HEK293 (cell line): ENCODE data around the gene CFL1.

Experiments
- MYNN ChIP-seq: fragments of 450-650 bp; formaldehyde crosslinking; IDR thresholded peaks from 2 replicates; pipeline ENCODE4 v1.5.1; 2016; ENCODE audit warnings: missing biosample characterization, missing genetic modification characterization, borderline replicate concordance
- SETDB1 ChIP-seq: IDR thresholded peaks from one replicate; pipeline ENCODE4 v1.6.1; 2017; ENCODE audit warnings: mild to moderate bottlenecking, low read length, moderate library complexity, mixed read lengths; ENCODE audit not compliant: insufficient read length
- YY2 ChIP-seq: fragments of 450-650 bp; formaldehyde crosslinking; IDR thresholded peaks from 2 replicates; pipeline ENCODE4 v1.5.1; 2016; ENCODE audit warnings: missing biosample characterization, missing genetic modification characterization
- ZBTB1 ChIP-seq: fragments of 450-650 bp; formaldehyde crosslinking; IDR thresholded peaks from 2 replicates; pipeline ENCODE4 v1.5.1; 2016; ENCODE audit warnings: missing biosample characterization, missing genetic modification characterization
- ZNF146 ChIP-seq: fragments of 450-650 bp; formaldehyde crosslinking; IDR thresholded peaks from 2 replicates; pipeline ENCODE4 v1.5.1; 2016; ENCODE audit warnings: missing biosample characterization, missing genetic modification characterization
- ZNF324 ChIP-seq: fragments of 450-650 bp; formaldehyde crosslinking; IDR thresholded peaks from 2 replicates; pipeline ENCODE4 v1.5.1; 2016; ENCODE audit warnings: missing biosample characterization, missing genetic modification characterization
- TF ChIP-seq, protein P1 (sequence below): fragments of 450-650 bp; formaldehyde crosslinking; IDR thresholded peaks from 2 replicates; pipeline ENCODE4 v1.5.1; 2016; ENCODE audit warnings: missing biosample characterization, missing genetic modification characterization
- TF ChIP-seq, protein P2 (sequence below): fragments of 450-650 bp; formaldehyde crosslinking; IDR thresholded peaks from 2 replicates; pipeline ENCODE4 v1.5.1; 2017; ENCODE audit warnings: missing biosample characterization, missing genetic modification characterization
- TF ChIP-seq, protein P3 (sequence below): fragments of 450-650 bp; formaldehyde crosslinking; IDR thresholded peaks from 2 replicates; pipeline ENCODE4 v1.5.1; 2016; ENCODE audit warnings: missing biosample characterization, missing genetic modification characterization, borderline replicate concordance
- TF ChIP-seq, protein P4 (sequence below): fragments of 450-650 bp; formaldehyde crosslinking; conservative IDR thresholded peaks from 2 replicates; pipeline ENCODE4 v1.5.1; 2016; ENCODE audit warnings: low read depth, missing biosample characterization, missing genetic modification characterization

DNA sequence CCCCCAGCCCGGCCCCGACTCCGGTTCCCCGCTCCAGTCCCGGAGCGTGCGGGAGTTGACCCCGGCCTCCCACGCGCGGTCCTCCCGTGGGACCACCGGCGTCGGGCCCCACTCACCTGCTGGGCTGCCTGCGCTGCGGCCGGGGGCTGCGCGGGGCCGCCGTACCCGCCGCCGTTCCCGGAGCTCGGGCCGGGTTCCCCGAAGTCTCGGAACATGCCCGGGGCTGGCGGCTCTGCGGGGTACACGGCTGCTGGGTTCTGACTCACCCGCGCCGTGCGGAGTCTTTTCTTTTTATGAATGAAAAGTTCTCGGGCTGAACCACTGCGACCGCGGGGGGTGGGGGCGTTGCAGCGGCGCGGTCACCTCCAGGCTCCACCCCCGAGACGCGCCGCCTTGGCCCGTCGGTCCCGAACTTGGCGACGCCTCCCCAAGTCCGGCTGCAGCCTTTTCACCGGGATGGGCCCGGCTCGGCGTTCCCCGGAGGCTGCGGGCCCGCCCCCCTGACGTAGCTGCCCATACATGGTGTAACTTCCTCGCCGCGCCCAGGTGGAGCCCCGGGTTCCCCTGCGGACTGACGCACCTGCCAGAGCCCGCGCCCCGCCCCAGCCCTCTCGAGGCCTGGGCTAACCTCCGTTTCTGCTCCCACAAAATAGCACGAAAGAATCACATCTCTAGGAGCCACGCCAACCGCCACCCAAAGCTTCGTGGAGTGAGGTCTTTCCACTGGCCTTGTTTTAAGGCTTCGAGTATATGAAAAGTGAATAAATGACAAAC is 42.3 kb upstream of the CFL1 start, which contains the start of gene FOSL1:
- TF ChIP-seq ZBTB1 (tag by site-specific recombination) (no peak), ZNF146 (tag by site-specific recombination) (no peak), ZNF324 (tag by site-specific recombination) (no peak), MYNN (tag by site-specific recombination) (no peak), YY2 (no peak), SETDB1 (no peak)
- TF ChIP-seq, protein P1, sequence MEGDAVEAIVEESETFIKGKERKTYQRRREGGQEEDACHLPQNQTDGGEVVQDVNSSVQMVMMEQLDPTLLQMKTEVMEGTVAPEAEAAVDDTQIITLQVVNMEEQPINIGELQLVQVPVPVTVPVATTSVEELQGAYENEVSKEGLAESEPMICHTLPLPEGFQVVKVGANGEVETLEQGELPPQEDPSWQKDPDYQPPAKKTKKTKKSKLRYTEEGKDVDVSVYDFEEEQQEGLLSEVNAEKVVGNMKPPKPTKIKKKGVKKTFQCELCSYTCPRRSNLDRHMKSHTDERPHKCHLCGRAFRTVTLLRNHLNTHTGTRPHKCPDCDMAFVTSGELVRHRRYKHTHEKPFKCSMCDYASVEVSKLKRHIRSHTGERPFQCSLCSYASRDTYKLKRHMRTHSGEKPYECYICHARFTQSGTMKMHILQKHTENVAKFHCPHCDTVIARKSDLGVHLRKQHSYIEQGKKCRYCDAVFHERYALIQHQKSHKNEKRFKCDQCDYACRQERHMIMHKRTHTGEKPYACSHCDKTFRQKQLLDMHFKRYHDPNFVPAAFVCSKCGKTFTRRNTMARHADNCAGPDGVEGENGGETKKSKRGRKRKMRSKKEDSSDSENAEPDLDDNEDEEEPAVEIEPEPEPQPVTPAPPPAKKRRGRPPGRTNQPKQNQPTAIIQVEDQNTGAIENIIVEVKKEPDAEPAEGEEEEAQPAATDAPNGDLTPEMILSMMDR: no peak
- TF ChIP-seq, protein P2, sequence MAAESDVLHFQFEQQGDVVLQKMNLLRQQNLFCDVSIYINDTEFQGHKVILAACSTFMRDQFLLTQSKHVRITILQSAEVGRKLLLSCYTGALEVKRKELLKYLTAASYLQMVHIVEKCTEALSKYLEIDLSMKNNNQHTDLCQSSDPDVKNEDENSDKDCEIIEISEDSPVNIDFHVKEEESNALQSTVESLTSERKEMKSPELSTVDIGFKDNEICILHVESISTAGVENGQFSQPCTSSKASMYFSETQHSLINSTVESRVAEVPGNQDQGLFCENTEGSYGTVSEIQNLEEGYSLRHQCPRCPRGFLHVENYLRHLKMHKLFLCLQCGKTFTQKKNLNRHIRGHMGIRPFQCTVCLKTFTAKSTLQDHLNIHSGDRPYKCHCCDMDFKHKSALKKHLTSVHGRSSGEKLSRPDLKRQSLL (tag by site-specific recombination): no peak
- TF ChIP-seq, protein P3, sequence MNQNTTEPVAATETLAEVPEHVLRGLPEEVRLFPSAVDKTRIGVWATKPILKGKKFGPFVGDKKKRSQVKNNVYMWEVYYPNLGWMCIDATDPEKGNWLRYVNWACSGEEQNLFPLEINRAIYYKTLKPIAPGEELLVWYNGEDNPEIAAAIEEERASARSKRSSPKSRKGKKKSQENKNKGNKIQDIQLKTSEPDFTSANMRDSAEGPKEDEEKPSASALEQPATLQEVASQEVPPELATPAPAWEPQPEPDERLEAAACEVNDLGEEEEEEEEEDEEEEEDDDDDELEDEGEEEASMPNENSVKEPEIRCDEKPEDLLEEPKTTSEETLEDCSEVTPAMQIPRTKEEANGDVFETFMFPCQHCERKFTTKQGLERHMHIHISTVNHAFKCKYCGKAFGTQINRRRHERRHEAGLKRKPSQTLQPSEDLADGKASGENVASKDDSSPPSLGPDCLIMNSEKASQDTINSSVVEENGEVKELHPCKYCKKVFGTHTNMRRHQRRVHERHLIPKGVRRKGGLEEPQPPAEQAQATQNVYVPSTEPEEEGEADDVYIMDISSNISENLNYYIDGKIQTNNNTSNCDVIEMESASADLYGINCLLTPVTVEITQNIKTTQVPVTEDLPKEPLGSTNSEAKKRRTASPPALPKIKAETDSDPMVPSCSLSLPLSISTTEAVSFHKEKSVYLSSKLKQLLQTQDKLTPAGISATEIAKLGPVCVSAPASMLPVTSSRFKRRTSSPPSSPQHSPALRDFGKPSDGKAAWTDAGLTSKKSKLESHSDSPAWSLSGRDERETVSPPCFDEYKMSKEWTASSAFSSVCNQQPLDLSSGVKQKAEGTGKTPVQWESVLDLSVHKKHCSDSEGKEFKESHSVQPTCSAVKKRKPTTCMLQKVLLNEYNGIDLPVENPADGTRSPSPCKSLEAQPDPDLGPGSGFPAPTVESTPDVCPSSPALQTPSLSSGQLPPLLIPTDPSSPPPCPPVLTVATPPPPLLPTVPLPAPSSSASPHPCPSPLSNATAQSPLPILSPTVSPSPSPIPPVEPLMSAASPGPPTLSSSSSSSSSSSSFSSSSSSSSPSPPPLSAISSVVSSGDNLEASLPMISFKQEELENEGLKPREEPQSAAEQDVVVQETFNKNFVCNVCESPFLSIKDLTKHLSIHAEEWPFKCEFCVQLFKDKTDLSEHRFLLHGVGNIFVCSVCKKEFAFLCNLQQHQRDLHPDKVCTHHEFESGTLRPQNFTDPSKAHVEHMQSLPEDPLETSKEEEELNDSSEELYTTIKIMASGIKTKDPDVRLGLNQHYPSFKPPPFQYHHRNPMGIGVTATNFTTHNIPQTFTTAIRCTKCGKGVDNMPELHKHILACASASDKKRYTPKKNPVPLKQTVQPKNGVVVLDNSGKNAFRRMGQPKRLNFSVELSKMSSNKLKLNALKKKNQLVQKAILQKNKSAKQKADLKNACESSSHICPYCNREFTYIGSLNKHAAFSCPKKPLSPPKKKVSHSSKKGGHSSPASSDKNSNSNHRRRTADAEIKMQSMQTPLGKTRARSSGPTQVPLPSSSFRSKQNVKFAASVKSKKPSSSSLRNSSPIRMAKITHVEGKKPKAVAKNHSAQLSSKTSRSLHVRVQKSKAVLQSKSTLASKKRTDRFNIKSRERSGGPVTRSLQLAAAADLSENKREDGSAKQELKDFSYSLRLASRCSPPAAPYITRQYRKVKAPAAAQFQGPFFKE (tag by site-specific recombination): no peak
- TF ChIP-seq, protein P4, sequence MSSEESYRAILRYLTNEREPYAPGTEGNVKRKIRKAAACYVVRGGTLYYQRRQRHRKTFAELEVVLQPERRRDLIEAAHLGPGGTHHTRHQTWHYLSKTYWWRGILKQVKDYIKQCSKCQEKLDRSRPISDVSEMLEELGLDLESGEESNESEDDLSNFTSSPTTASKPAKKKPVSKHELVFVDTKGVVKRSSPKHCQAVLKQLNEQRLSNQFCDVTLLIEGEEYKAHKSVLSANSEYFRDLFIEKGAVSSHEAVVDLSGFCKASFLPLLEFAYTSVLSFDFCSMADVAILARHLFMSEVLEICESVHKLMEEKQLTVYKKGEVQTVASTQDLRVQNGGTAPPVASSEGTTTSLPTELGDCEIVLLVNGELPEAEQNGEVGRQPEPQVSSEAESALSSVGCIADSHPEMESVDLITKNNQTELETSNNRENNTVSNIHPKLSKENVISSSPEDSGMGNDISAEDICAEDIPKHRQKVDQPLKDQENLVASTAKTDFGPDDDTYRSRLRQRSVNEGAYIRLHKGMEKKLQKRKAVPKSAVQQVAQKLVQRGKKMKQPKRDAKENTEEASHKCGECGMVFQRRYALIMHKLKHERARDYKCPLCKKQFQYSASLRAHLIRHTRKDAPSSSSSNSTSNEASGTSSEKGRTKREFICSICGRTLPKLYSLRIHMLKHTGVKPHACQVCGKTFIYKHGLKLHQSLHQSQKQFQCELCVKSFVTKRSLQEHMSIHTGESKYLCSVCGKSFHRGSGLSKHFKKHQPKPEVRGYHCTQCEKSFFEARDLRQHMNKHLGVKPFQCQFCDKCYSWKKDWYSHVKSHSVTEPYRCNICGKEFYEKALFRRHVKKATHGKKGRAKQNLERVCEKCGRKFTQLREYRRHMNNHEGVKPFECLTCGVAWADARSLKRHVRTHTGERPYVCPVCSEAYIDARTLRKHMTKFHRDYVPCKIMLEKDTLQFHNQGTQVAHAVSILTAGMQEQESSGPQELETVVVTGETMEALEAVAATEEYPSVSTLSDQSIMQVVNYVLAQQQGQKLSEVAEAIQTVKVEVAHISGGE (tag by site-specific recombination): no peak
